HEK293T (cell line): ENCODE data around the gene ADAMTS3.

ENCODE experiments used
- CTCF ChIA-PET: fragments of 350-600 bp; formaldehyde crosslinking; extraction: SDS; loops from one replicate; lab custom pipeline; 2021; ENCODE audit warnings: antibody characterized with exemption, inconsistent platforms; lab: Yijun Ruan, JAX
- POLR2A ChIA-PET: fragments of 350-600 bp; formaldehyde crosslinking; extraction: SDS; loops from one replicate; lab custom pipeline; 2020; ENCODE audit warnings: antibody characterized with exemption, inconsistent platforms; lab: Yijun Ruan, JAX
- DNase-seq: peaks from one replicate; pipeline ENCODE4 v3.0.0; 2012; ENCODE audit warnings: mixed read lengths; ENCODE audit errors: extremely low spot score
- ARNT ChIP-seq: fragments of 450-650 bp; IDR thresholded peaks from 2 replicates; pipeline ENCODE4 v1.6.1; 2017; ENCODE audit warnings: mild to moderate bottlenecking
- BHLHE40 ChIP-seq: fragments of 450-650 bp; IDR thresholded peaks from 2 replicates; pipeline ENCODE4 v1.6.1; 2016; ENCODE audit warnings: mild to moderate bottlenecking, moderate library complexity, borderline replicate concordance
- CTBP1 ChIP-seq: fragments of 450-650 bp; IDR thresholded peaks from 2 replicates; pipeline ENCODE4 v1.6.1; 2016; ENCODE audit warnings: borderline replicate concordance
- ELF4 ChIP-seq: fragments of 450-650 bp; IDR thresholded peaks from 2 replicates; pipeline ENCODE4 v1.6.1; 2017; ENCODE audit warnings: antibody characterized with exemption
- FOXA1 ChIP-seq: fragments of 450-650 bp; IDR thresholded peaks from 2 replicates; pipeline ENCODE4 v1.6.1; 2016; ENCODE audit warnings: mild to moderate bottlenecking
- FOXK2 ChIP-seq: fragments of 450-650 bp; IDR thresholded peaks from 2 replicates; pipeline ENCODE4 v1.6.1; 2016; ENCODE audit warnings: mild to moderate bottlenecking
- FOXM1 ChIP-seq: fragments of 450-650 bp; IDR thresholded peaks from 2 replicates; pipeline ENCODE4 v1.6.1; 2017; ENCODE audit warnings: mild to moderate bottlenecking, borderline replicate concordance
- HDGF ChIP-seq: fragments of 450-650 bp; IDR thresholded peaks from 2 replicates; pipeline ENCODE4 v1.6.1; 2017; ENCODE audit warnings: antibody characterized with exemption, borderline replicate concordance
- L3MBTL2 ChIP-seq: fragments of 450-650 bp; conservative IDR thresholded peaks from 2 replicates; pipeline ENCODE4 v1.6.1; 2016; ENCODE audit warnings: mild to moderate bottlenecking
- LEF1 ChIP-seq: fragments of 450-650 bp; IDR thresholded peaks from 2 replicates; pipeline ENCODE4 v1.6.1; 2017; ENCODE audit warnings: mild to moderate bottlenecking, borderline replicate concordance
- NFRKB ChIP-seq: fragments of 450-650 bp; IDR thresholded peaks from 2 replicates; pipeline ENCODE4 v1.6.1; 2016; ENCODE audit warnings: mild to moderate bottlenecking, moderate library complexity
- SP1 ChIP-seq: fragments of 450-650 bp; IDR thresholded peaks from 2 replicates; pipeline ENCODE4 v1.6.1; 2017
- SUZ12 ChIP-seq: fragments of 450-650 bp; IDR thresholded peaks from 2 replicates; pipeline ENCODE4 v1.6.1; 2016; ENCODE audit warnings: mild to moderate bottlenecking
- TARDBP ChIP-seq: fragments of 450-650 bp; IDR thresholded peaks from 2 replicates; pipeline ENCODE4 v1.6.1; 2016
- ZNF384 ChIP-seq: fragments of 450-650 bp; IDR thresholded peaks from 2 replicates; pipeline ENCODE4 v1.6.1; 2016
- TF ChIP-seq, protein P1 (sequence below): fragments of 450-650 bp; IDR thresholded peaks from 2 replicates; pipeline ENCODE4 v1.6.1; 2016

Gene ADAMTS3

DNA sequence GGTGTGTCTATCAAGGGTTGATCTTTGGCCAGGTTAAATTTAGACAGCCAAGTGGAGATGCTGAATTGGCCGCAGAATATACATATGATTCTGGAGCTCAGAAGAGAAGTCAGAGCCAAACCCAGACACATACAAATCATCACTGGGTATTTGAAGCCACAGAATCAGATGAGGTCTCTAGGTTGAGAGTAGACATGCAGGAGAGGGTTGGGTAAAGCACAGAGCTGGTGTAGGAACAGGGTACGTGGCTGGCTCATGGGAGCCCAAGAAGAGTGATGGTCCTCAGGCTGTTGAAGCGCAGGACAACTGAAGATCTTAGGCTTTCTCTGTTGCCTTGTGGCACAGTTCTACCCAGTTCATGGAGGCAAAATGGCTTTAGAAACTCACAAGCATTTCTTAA, 37.7 kb downstream of the ADAMTS3 start:
- DNase-seq, result no peak
- no peak for TF ChIP-seq HDGF
- no peak for TF ChIP-seq SP1
- TF ChIP-seq L3MBTL2, result no peak
- TF ChIP-seq LEF1, result no peak
- TF ChIP-seq FOXK2, result no peak
- TF ChIP-seq ELF4, result no peak
- no peak for TF ChIP-seq FOXM1
- no peak for TF ChIP-seq CTBP1
- TF ChIP-seq TARDBP, result no peak
- no peak for TF ChIP-seq SUZ12
- TF ChIP-seq FOXA1, result no peak
- TF ChIP-seq, protein P1, sequence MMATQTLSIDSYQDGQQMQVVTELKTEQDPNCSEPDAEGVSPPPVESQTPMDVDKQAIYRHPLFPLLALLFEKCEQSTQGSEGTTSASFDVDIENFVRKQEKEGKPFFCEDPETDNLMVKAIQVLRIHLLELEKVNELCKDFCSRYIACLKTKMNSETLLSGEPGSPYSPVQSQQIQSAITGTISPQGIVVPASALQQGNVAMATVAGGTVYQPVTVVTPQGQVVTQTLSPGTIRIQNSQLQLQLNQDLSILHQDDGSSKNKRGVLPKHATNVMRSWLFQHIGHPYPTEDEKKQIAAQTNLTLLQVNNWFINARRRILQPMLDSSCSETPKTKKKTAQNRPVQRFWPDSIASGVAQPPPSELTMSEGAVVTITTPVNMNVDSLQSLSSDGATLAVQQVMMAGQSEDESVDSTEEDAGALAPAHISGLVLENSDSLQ, result no peak
- TF ChIP-seq ZNF384, result no peak
- CTCF ChIA-PET, result no interaction called here
- POLR2A ChIA-PET, result no interaction called here

DNA sequence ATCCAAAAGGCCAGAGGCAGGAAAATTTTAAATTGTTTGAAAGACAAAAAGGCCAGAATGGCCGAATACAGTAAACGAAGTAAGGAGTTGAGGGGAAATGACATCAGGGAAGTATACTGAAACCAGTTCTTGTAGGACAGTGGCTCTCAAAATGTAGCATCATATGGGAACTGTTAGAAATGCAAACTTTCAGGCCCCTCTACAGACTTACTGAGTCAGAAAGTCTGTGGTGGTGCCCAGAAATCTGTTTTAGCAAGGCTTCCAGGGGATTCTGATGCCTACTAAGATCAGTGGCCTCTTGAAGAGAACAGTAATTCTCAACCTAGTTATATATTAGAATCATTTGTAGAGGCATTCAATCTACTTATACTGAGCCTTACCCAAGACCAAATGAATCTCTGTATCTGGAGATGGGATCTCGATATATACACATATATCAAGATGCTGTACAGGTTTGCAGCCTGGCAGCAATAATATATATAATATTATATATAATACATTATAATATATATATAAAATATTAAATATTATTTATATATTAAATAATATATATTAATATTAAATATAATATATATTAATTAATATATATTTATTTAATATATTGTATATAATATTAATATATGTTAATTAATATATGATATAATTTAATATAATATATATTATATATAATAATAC, 39.7 kb downstream of the ADAMTS3 start:
- TF ChIP-seq ARNT, result no peak
- no peak for TF ChIP-seq SP1
- TF ChIP-seq CTBP1, result no peak
- TF ChIP-seq ELF4, result no peak
- no peak for TF ChIP-seq FOXK2
- no peak for TF ChIP-seq FOXM1
- no peak for TF ChIP-seq NFRKB
- TF ChIP-seq L3MBTL2, result no peak
- no peak for TF ChIP-seq BHLHE40
- no peak for DNase-seq
- ChIA-PET POLR2A (no interaction called here), CTCF (no interaction called here)

DNA sequence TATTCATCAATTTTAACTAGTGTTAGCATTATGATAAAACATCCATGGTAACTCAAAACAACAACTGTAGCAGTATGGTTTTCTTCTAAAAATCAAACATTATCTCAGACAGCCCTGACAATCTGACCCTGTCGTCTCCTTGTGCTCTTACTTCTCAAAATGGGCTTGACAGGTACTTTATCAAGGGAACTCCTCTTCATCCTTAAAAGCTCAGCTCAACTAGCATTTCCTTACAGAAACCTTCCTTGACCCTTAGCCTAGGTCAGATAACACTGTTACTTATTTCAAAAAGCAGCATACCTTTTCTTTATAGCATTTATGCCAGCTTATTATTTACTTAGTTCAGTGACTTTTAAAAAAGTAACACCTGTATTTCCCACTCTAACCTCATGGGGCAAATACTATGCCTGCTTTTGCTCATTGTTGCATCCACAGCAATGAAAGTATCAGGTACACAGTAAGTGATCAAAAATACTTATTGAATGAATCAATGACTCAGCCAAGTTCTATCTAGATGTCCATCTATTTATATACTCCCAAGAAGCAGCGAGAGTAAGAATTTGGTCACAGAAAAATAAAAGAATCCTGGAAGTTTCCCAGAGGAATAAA, 41.9 kb downstream of the ADAMTS3 start:
- no peak for DNase-seq
- ChIA-PET POLR2A (no interaction called here), CTCF (interaction anchor here (0.7 to 1.0 kb wide), 2 partner anchors 41 to 93 kb away, joined by 3 read pairs; no protein-coding TSS in a partner anchor)
- TF ChIP-seq ARNT (no peak), TARDBP (no peak), SP1 (no peak), NFRKB (no peak), FOXM1 (no peak), L3MBTL2 (no peak), FOXK2 (no peak), ZNF384 (no peak), SUZ12 (no peak), ELF4 (no peak), BHLHE40 (no peak), FOXA1 (no peak), HDGF (no peak), CTBP1 (no peak), LEF1 (no peak)
- TF ChIP-seq, protein P1, result no peak

DNA sequence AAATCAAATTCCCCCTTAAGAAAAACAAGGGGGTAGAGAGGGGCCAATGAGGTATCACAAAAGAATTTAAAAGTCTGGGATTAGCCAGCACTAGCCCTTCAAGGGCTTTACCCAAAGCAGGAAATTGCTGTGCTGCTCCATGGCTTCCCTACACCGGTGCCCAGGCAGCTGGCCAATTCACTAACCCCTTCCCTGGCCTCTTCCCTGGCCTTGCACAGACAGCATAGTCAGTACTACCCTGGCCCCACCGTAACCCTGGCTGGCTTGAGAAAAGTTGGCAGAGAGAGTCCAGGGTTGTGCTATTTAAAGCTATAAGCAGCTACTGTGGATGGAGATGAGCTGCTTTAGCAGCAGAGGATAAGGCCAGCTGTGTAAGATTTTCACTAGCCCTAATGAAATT, 43.1 kb downstream of the ADAMTS3 start:
- ChIA-PET POLR2A (no interaction called here), CTCF (no interaction called here)
- TF ChIP-seq FOXK2, result no peak
- no peak for TF ChIP-seq NFRKB
- no peak for TF ChIP-seq L3MBTL2
- no peak for TF ChIP-seq LEF1
- TF ChIP-seq ELF4, result no peak
- no peak for TF ChIP-seq FOXA1
- no peak for TF ChIP-seq TARDBP
- no peak for TF ChIP-seq SP1
- TF ChIP-seq BHLHE40, result no peak
- TF ChIP-seq ZNF384, result no peak
- TF ChIP-seq, protein P1, result no peak
- TF ChIP-seq CTBP1, result no peak
- no peak for TF ChIP-seq HDGF
- TF ChIP-seq SUZ12, result no peak
- no peak for DNase-seq

DNA sequence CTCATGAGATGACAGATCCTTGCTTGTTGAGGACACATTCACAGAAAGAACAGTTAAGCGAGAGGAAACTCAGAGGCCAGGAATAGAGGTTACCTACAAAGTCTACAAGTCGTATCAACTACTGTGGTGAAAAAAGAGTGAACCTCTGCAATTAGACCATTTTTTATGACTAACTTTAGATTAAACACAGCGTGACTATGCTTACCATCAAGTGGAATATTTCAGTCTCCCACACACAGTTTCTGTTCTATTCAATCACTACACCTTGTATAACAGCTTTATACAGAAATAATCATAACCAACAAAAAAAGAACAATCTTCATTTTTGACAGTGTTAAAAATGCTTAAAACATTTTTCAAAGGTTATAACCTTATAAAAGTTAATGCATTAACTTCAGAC, 46.6 kb downstream of the ADAMTS3 start:
- CTCF ChIA-PET, result no interaction called here
- DNase-seq, result no peak
- TF ChIP-seq SP1 (no peak), SUZ12 (no peak), L3MBTL2 (no peak), ZNF384 (no peak), FOXM1 (no peak), HDGF (no peak), BHLHE40 (no peak), ARNT (no peak), TARDBP (no peak), FOXA1 (no peak), NFRKB (no peak), FOXK2 (no peak), ELF4 (no peak), LEF1 (no peak), CTBP1 (no peak)
- TF ChIP-seq, protein P1, result no peak
- POLR2A ChIA-PET, result no interaction called here
